NCI-H187 (cell line): ENCODE data around the gene POC1A.

Source experiments
- DNase-seq, 2 experiments: peaks; one replicate each; lab custom pipeline; 2025; lab: John Stamatoyannopoulos, UW

POC1A gene

DNA sequence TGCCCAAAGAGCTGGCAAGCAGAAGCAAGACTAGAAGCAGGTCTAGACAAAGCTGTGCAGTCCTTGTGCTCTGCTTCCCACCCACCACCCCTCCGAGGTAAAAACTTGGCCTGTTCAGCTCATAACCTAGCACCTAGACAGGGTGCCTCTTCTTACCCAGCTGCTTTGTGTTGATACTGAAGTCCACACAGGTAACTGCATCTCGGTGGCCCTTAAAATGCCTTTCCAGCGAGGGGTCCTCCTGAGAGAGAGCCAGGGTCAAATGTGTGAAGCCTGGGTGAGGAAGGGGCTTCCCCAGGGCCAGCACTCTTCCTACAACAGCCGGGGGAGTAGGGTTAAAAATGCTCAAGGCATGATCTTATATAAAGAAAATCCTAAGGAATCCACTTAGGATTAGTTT, 3.4 kb downstream of the POC1A start:
- no peak for DNase-seq

DNA sequence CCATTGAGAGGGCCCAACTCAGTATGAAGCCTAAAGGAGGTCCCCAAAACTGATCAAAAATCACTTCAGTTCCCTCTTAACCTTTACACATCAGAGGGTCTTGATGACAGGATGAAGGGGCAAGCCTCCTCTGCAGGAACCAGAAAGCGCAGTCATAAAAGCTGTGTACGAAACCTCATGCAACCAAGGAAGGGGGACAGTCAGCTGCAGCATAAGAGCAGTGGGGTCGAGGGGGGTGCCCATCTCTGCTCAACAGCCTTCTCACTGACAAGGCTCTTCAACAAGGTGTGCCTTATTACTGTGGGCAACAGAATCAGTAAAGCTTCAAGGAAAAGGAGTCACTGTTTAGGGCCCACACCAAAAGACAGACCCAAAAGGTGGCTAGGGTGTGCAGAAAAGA, 3.9 kb downstream of the POC1A start:
- DNase-seq: no peak

DNA sequence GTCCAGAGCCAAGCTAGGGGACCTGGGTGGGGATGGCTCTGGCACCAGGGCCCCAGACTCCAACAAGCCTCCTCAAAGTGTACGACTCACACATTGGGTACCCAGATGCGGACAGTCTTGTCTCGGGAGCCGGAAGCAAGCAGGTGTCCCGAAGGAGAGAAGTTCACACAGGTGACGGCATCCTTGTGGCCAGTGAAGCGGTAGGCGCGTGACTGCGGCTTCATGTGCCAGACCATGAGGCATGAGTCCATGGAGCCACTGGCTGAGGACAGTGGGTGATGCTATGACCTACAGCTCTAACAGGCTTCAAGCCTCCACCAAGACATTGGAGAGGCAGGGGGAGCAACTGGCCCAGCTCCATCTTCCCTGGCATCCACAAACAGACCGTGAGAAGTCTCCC, 4.5 kb downstream of the POC1A start:
- DNase-seq: no peak

DNA sequence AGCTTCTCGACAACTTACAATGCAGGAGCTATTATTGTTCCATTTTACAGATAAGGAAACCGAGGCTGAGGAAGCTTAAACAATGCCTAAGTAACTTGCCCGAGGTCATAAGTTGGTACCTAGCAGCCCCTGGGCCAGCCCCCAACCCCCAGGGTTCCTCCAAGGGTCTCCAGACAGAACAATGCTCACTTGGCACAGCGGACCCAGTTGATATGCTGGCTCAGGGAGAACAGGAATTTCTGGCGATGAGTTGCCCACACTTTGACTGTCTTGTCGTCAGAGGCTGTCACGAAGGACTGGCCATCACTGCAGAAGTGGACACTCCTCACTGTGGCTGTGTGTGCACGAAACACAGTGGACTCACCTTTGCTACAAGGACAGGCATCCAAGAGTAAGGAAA, 5.2 kb downstream of the POC1A start:
- no peak for DNase-seq

DNA sequence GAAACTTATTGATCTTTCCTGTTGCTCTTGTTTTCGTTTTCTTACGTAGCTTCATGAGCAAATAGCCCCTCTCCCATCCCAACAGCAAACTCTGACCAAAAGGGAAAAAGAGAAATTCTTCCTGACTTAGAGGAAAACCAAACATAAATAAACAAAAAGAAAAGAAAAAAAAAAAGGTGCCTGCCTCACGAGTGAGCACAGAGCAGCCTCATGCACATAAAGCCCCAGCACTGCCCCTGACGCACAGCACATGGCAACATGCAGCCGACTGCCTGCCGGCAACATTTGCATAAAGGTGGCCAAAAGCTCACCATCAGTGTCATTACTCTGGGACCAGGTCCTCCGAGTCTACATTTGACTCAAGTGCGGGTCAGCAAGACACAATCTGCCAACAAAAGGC, 6.4 kb downstream of the POC1A start:
- no peak for DNase-seq

DNA sequence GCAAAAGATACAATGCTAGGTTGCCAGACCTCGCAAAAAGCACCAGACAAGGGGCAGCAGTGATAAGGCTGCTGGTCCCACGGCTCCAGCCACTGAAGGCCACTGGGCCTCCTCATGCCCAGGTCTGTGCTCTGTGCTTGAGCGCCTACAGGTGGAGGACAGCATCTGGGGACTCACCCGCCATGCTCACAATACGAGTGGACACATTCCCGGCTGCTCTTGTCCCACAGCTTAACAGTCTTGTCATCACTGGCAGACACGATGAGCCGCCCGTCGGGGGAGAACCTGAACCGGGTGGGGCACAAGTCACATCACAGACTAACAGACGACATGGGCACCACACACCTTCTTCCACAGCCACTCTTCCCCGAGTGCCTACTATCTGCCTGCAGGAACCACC, 7.4 kb downstream of the POC1A start:
- DNase-seq: no peak

DNA sequence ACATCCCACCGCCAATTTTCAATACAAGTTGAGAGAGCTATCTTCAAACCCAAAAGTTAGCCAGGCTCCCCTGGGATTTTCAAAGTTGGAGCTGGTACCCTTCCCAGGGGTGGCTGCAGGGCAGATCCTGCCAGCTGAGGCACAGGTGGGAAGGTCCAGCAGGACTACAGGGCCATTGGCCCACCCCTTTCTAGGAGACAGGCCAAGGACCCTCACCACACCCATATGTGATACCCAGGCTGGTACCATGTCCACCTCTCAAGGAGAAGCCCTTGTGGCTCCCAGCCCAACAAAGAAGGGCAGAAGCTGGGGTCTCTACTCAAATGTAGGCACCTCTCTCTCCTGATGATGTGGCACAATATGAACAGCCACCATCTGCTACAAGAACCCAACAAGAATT, 8.0 kb downstream of the POC1A start:
- no peak for DNase-seq

DNA sequence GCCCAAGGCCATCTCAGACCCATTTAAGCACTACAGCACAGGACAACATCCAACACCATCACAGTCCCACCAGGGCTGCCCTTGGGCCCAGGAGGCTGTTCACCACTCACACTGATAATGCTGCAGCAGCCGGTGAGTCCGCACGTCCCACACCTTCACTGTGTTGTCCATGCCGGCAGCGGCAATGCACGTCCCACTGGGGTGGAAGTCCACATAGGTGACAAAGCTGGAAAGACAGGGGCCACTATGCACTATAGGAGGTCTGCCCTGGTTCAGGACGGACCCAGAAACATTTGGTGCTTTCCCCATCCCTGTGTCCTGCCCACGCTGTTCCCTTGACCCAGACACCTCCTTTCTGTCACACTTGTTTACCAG, 8.5 kb downstream of the POC1A start:
- DNase-seq: no peak

DNA sequence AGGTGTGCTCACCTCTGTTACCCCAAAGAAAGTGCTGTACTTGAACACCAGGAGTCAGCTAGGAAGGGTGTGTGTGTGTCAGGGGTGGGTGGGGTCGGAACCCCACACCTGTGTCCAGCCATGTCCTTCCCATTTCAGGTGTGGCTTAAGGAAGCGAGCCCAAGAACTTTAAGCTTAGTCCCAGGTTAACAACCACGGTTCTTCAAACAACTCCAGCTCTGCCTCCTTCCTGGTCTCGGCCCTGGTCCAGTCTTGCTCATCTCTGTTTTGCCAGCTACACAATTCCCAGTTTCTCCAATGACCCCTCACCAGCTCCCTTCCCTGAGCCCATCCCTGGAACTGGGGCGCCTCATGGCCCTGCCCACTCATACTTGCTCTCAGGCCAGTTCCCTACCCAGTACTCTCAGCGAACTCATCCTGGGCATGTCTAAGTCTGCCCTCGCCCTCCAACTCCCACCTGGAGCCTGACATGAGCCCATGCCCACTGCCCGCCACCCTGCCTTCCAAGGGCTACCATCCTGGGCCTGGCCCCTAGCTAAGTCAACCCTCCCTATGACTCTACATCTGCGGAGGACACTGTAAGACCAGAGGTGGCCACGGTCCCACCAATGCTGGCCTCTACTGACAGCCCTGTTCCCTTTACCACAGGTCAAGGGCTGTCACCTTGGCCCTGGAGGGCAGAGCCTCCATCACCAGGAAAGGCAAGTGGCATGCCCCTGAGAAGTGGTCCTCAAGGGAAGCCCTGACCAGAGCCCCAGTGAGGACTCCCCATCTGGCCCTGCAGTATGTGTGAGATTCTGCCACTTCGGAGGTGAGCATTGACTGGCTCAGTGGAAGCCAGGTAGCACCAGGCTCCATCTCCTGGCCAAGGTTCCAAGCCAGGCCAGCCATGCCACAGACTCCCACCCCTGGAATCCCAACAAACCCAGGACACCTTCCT, 9.2 kb downstream of the POC1A start:
- DNase-seq: no peak

DNA sequence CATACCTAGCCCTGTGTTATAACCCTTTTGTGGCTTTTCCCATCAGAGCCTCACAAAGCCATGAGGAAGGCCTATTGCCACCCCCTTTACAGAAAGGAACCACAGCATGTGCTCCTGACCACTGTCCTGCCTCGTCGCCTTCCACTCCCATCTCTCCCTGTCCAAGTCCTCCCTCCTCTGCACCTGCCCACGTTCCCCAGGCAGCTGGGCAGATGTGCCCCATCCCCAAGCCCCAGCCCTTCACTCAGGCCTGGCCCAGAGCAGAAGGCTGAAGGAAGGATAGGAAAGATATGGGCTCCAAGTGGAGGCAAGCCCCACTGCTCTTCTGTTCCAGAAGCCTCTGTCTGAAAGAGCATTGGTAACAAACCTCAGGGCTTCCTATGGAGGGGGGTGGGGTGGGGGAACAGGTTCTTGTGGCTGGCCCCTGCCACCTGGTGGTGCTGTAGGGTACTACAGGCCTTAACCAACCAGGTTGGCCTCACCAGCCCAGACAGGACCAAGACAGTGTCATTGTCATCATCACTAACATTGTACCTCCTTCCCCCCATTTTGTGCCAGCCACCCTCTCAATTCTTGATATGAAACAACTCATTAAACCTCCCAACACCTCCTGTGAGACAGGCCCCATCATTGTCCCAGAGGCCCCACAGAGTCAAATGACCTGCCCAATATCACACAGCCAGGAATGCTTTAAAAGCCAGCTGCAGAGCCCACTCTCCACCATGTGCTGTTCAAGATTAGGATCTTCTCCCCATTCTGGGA, 10.0 kb downstream of the POC1A start:
- DNase-seq: peak; percentile 8 to 12

DNA sequence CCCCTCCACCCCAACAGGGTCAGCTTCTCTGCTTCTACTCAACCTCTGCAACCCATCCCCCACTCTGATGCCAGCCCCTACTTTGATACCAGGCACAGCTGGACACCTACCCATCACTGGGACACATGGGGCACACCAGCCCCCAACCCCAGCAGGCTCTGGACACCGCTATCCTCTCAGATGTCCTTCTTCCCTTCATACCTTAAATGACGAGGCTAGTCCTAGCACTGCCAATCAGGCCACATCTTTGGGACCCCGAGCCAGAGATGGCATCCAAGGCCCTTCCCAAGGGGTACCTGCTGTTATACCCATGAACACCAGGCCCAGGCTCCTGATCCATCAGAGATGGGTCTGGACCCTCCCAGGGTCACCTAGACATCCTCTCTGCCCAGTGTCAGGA, 10.6 kb downstream of the POC1A start:
- no peak for DNase-seq

DNA sequence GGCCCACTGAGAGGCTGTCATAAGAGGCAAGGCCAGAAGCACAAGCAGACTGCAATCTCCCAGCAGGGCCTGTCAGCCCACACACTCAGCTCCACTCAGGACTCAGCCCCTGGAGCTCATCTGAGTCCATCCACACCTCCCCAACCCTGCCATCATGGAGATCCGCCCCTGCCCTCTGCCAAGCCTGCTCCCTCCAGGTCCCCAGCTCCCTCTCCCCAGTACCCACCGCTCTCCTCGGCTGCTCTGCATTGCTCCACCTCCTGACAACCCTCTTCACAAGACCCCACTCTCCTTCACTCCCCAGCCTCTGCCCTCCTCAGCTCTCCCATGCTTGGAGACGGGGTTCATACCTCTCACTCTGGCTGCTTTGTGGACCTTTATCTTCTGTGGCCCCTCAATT, 11.1 kb downstream of the POC1A start:
- no peak for DNase-seq

DNA sequence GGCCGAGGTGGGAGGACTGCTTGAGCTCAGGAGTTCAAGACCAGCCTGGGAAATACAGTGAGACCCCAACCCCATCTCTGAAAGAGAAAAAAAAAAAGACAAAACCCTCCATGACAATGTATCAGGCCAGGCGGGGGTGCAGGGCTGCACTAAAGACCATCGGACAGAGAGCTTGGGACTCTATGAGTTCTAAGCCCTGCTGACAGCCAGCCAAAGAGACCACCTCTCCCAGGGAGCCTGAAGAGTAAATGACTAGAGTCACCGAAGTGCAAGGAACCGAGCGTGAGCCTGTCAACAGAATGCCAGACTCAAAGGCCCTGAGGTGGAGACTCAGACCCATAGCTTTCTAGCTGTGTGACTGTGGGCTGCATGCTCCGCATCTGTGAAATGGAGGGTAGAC, 12.5 kb downstream of the POC1A start:
- no peak for DNase-seq

DNA sequence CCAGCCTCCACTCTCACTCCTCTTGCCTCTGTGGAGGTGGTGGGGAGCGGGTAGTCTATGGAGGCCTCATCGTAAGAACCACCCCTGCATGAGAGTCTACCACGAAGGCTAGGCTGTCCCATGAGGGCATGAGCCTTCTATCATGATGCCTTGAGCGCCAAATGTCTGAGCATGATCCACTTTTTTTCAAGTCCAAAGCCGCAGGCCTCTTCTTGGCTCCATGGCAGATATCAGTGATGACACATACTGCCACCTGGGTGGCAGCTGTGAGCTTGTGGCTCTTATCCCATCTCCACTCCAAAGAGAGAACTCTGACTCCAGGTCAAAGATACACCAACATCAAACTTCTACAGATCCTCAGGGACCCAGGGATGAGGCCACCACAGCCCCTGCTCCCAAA, 13.5 kb downstream of the POC1A start:
- no peak for DNase-seq

DNA sequence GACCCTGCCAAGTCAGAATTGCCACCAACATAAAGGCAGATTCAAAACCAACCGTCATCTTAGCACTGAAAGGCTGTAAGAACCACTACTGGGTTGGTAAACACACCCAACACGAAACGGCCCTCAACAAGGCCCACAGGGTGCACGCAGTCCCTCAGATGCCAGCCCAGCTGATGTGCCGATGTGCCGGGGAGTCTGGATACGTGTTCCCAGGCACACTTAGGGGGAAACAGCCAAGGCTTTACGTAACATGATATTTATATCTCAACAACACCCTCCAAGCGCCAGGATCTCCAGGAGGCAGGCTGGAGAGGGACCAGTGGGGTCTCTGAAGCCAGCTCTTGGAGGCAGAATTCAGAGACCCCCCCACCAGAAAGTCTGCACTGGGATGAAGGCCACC, 14.2 kb downstream of the POC1A start:
- DNase-seq: no peak

DNA sequence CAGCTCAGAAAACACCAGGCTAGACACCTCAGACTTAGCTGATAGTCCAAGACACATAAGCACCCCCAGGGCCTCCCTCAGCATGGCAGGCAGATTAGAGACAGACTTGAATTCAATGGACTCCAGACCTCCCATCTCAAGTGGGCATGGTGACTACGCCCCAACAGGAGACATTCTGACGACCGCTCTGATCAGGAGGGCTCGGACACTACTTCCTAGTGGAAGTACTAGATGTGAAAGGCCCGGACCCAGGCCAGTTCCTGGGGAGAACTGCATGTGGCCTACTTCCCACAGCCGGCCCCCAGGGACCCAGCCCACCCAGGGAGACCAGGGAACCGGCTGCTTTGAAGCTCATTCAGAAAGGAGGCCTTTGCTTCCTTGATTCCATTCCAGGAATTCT, 16.9 kb downstream of the POC1A start:
- no peak for DNase-seq

DNA sequence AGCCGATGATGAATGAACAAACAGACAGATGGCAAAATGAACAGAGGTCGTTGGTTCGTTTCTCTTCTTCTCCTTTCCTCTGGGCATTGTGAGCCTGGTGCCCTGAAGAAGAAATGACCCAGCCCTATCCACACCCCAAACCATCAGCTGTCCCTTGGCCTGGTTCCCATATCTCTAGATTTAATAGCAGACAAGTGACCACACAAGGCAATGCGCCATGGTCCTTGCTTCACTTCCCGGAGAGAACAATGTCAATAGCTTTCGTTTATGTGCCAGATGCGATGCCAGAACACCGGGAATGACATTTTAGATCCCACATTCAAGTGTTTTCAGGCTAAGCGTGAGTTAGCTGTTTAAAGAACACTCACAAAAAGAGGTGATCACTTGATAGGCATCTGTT, 17.7 kb downstream of the POC1A start:
- no peak for DNase-seq

DNA sequence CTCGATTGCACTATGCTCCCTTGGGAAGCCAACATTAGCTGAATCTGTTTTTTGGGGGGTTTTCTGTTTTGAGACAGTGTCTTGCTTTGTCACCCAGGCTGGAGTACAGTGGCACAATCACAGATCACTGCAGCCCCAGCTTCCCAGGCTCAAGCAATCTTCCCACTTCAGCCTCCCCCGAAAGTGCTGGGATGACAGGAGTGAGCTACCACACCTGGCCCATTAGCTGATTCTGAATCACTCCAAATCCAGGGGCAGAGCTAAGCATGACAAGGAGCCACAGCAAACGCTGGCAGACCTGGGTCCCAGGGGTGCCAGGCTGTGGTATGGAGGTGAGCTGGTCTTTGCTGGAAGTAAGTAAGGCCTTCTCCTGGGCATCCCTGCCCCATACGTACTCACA, 18.9 kb downstream of the POC1A start:
- no peak for DNase-seq

DNA sequence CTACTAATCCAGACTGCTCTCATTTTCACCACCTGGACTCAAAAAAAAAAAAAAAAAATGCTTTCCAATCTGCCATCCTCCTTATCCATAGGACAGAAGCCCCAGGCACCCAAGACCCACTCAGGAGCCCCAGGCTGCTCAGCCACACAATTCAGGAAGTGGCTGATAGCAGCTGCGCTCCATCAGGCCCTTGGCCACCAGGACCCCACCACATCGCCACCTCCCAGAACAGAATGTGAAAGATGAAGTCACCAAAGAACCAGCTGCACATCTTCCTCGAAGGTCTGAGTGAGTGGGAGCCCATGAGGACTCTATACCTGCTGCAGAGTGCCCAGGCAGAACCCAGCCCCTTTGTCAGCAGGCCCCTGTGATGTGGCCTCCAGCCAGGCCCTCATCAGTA, 19.5 kb downstream of the POC1A start:
- no peak for DNase-seq

DNA sequence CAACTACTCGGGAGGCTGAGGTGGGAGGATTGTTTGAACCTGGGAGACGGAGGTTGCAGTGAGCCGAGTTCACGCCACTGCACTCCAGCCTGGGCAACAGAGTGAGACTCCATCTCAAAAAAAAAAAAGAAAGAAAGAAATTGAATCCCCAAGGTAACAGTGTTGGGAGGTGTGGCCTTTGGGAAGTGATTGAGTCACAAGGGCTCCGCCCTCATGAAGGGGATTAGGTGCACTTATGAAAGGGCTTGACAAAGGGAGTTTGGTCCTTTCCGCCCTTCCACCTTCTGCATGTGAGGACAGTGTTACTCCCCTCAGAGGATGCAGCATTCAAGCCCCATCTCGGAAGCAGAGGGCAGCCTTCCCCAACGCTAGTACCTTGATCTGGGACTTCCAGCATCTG, 21.3 kb downstream of the POC1A start:
- no peak for DNase-seq

DNA sequence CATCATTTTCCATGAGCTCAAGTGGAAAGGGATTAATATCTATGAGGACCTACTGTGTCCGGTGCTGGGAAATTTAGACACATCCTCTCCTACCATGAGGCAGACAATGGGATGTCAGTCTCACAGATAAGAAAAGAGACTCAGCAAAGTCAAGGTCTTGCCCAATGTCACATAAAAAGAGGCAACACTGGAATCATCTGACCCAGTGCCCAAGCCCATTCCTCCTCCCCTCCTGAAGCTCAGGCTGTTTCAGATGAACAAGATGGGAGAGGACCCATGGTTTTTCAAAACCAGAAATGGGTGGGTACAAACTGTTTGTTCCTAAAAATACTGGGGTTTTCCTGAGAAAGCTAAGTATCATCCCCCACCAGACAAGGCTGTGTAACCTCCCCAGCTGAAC, 22.2 kb downstream of the POC1A start:
- no peak for DNase-seq

DNA sequence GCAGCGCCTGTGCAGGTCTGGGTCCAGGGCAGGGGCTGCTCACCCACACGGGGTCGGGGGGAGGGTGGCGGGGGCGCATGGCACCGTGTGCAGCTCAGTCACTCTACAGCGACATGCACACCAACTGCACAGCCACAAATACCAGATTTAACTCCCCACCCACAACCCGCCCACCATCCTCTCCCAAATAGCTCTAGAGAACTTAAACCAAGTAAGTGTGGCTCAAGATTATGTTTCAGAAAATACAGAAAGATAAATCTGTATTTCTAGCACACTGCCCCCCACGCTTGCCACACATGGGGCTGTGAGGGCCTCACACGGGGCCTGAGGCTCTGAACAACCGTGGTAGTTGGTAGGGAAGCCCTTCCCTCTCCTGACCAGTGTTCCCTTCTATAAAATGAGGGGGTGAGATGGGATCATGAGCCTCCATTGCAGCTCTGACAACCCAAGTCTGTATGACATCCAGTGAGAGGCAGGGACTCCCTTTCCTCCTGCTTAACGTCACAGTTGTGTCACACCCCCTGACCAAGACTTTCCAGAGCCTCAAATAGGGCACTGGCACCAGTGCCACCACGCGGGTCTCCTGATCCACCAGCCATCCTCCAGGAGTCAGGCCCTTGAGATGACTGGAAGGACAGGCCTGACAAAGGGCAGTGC, 23.1 kb downstream of the POC1A start:
- DNase-seq: no peak

DNA sequence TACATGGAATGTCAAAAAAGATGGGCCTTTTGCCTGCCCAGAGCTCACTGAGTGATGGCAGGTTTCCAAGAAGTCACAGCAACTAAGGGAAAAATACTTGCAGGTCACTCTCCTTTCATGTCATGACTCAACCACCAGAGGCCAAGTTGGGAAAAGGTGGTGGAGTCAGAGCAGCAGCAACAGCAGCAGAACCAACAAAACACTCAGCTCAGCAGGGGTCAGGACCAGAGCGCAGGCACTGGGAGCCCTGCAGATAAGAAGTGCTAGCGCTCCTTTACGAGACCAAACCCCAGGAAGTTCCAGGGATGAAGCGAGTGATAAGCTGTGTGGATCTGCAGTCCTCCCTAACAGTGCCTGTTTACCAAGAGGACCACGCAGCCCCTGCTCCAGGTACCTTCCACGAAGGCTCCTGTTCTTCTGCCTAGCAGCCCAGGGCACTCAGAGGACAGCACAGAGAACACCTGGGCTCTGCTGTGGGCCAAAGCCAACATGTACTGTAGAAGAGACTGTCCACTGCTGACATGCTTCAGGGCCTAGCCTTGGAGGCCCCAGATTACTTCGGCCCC, 26.0 kb downstream of the POC1A start:
- no peak for DNase-seq
